Measurements from ENCODE around the gene UVSSA. TPM values are rescaled to one million over a fixed set of nuclear protein-coding genes. Genes with fewer than 3 reads are reported as not detected.

The UVSSA gene
- total RNA-seq, 4 donors from 2014 or later, result 8.5 to 13.2 (median 12.3) TPM

DNA sequence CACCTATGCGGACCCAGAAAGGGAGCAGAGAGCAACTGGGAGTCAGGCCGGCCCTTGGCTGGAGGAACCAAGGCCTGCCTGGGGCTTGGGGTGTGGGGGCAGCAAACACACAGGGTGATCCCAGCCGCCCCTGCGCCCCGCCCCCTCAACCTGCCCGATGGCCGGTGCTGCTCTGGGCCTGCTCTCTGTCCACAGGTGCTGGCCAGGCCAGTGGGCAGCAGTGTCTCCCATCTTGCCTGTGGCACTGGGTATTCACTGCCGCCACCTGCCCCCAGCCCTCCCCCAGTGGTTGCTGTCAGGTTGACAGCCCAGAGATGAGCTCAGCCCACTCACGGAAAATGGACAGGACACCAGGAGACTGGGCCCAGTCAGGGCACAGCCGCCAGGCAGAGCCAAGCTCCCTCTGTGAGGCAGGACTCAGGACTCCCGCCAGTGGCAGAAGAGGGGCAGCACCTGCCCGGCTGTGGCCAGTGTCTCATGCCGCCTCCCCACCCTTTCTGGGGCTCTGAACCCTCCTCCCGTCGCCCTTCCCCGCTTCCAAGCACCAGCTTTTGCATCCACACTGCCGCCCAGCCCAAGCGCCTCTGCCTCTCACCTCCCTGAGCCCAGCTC is 54.5 kb downstream of the UVSSA start:
- Histone ChIP-seq H3K27ac (no peak overlapping the region), H3K4me1 (peaks cover 0 to 6% of the 10 kb centered on the region in 2 donors), H3K9me3 (no peaks in the 10 kb centered on the region), H3K27me3 (peaks cover 53 to 62% (median 59%) of the 10 kb centered on the region in 3 donors), H3K4me3 (no peak overlapping the region), H3K36me3 (no peaks in the 10 kb centered on the region)
- TF ChIP-seq POLR2A (IDR thresholded peaks at IDR 0.05), result no peak
- TF ChIP-seq, protein P1, sequence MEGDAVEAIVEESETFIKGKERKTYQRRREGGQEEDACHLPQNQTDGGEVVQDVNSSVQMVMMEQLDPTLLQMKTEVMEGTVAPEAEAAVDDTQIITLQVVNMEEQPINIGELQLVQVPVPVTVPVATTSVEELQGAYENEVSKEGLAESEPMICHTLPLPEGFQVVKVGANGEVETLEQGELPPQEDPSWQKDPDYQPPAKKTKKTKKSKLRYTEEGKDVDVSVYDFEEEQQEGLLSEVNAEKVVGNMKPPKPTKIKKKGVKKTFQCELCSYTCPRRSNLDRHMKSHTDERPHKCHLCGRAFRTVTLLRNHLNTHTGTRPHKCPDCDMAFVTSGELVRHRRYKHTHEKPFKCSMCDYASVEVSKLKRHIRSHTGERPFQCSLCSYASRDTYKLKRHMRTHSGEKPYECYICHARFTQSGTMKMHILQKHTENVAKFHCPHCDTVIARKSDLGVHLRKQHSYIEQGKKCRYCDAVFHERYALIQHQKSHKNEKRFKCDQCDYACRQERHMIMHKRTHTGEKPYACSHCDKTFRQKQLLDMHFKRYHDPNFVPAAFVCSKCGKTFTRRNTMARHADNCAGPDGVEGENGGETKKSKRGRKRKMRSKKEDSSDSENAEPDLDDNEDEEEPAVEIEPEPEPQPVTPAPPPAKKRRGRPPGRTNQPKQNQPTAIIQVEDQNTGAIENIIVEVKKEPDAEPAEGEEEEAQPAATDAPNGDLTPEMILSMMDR (IDR thresholded peaks at IDR 0.05 in 4 of 5, conservative IDR thresholded peaks at IDR 0.05 in 1 of 5), result no peak
- no peak for ATAC-seq
- DNase-seq, result no peak
- intact Hi-C loops (cut with DNase I; ENCODE audit: low total_unique reads), result no loop called here
- in situ Hi-C loops (cut with MboI; ENCODE audit: low sequenced_read_pairs in 4 of 4), result no loop called here

DNA sequence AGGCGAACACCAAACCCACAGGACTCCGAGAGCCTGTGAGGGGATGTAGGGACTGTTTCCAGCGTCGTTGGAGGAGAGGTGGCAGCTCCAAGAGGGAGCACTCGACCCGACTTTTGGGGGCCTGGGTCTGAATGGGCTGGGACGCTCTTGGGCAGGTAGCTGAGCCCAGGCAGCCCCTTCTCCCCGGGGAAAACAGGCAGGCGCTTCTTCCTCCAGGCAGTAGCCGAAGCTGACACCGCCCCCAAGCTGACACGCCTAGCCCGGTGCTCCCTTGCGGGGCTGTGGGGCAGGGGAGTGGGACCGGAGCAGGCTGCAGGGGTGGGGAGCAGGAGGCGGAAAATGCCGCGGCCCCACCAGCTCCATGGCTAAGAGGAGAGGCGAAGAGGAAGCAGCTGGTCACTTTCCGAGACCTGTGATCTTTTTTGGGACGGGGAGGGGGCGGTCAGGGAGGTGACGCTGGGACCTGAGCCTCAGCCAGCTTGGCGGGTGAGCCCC is 55.1 kb downstream of the UVSSA start:
- intact Hi-C loops (cut with DNase I; ENCODE audit: low total_unique reads) (no loop called here), in situ Hi-C loops (cut with MboI; ENCODE audit: low sequenced_read_pairs in 4 of 4) (no loop called here)
- H3K36me3 ChIP-seq, result no peaks in the 10 kb centered on the region
- peaks cover 0 to 6% of the 10 kb centered on the region in 2 donors for H3K4me1 ChIP-seq
- no peak overlapping the region for H3K4me3 ChIP-seq
- TF ChIP-seq, protein P1 (IDR thresholded peaks at IDR 0.05 in 4 of 5, conservative IDR thresholded peaks at IDR 0.05 in 1 of 5), result no peak
- no peak for TF ChIP-seq POLR2A (IDR thresholded peaks at IDR 0.05)
- ATAC-seq (no peak), DNase-seq (no peak)
- H3K9me3 ChIP-seq, result no peaks in the 10 kb centered on the region
- H3K27me3 ChIP-seq, result peaks cover 58 to 68% (median 64%) of the 10 kb centered on the region in 3 donors
- no peak overlapping the region for H3K27ac ChIP-seq

- no peak for ATAC-seq
- Histone ChIP-seq H3K4me3 (no peak overlapping the region), H3K36me3 (no peaks in the 10 kb centered on the region), H3K27me3 (peaks cover 63 to 73% (median 70%) of the 10 kb centered on the region in 3 donors), H3K4me1 (peaks cover 0 to 6% of the 10 kb centered on the region in 2 donors), H3K9me3 (no peaks in the 10 kb centered on the region), H3K27ac (no peak overlapping the region)
- TF ChIP-seq, protein P1 (IDR thresholded peaks at IDR 0.05 in 4 of 5, conservative IDR thresholded peaks at IDR 0.05 in 1 of 5), result no peak
- TF ChIP-seq POLR2A (IDR thresholded peaks at IDR 0.05), result no peak
- intact Hi-C loops (cut with DNase I; ENCODE audit: low total_unique reads) (no loop called here), in situ Hi-C loops (cut with MboI; ENCODE audit: low sequenced_read_pairs in 4 of 4) (no loop called here)
- no peak for DNase-seq
Measured at GRCh38 chr4:1402516-1403091, 55.6 kb downstream of the UVSSA start.

GRCh38 chr4:1403177-1403583 is 56.2 kb downstream of the UVSSA start:
- no peak overlapping the region for H3K4me3 ChIP-seq
- intact Hi-C loops (cut with DNase I; ENCODE audit: low total_unique reads), result no loop called here
- peaks cover 69 to 76% (median 75%) of the 10 kb centered on the region in 3 donors for H3K27me3 ChIP-seq
- H3K27ac ChIP-seq, result no peak overlapping the region
- ATAC-seq, result no peak
- no peaks in the 10 kb centered on the region for H3K36me3 ChIP-seq
- H3K4me1 ChIP-seq, result peaks cover 0 to 6% of the 10 kb centered on the region in 2 donors
- in situ Hi-C loops (cut with MboI; ENCODE audit: low sequenced_read_pairs in 4 of 4), result no loop called here
- H3K9me3 ChIP-seq, result no peaks in the 10 kb centered on the region
- no peak for TF ChIP-seq POLR2A (IDR thresholded peaks at IDR 0.05)
- TF ChIP-seq, protein P1 (IDR thresholded peaks at IDR 0.05 in 4 of 5, conservative IDR thresholded peaks at IDR 0.05 in 1 of 5), result no peak
- no peak for DNase-seq

All from gastrocnemius medialis (tissue), 4 donors.